ENCODE measurements around the gene ATP11A. TPM values are rescaled to one million over a fixed set of nuclear protein-coding genes. Genes with fewer than 3 reads are reported as not detected.

ATP11A gene
- total RNA-seq, 2 donors from 2014 or later, result 15.2 to 38.4 TPM

DNA sequence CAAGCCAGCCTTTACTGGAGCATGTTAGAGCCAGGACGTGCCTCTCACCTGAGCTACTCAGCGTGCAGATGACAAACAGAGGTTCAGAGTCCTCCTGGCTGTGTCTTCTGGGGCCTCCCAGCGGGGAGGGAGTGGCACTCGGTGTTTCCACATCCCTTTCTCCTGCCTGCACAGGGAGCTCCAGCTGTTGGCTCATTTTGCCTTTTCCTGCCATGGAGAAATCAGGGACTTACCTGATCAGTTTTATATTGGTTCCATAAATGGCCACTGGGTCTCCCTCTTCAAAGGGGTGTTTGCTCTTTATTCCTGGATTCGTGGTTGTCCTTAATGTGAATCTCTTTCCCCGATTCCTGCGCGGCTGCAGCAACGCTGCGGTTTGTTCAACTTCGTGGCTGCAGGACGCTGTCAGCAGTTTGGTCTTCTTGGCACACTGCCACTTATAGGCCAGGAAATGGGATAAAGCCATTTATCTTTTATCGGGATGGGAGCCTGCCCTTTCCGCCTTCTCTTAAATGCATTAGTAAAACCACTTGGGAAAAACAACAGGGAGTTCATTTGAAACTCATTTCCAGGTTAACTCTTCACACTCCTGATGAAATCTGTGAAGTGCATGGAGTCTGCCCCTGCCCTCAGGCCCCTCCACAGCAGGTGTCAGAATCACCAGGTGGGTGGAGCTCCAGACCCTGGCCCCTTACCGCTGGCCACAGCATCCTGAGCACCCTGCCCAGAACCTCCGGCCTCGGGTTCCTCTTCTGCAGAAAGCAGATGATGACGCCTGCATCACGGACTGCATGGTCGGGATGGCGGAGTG is 239.3 kb downstream of the ATP11A start:
- Histone ChIP-seq H3K4me3 (no peak overlapping the region), H3K9me3 (no peaks in the 10 kb centered on the region), H3K27ac (no peak overlapping the region), H3K36me3 (no peaks in the 10 kb centered on the region), H3K27me3 (replicated peaks; ENCODE audit: insufficient read depth) (no peaks in the 10 kb centered on the region), H3K4me1 (ENCODE audit: control insufficient read depth in 1 of 2, low read depth in 2 of 2) (peaks cover 2 to 9% of the 10 kb centered on the region in 2 donors)
- ATAC-seq (ENCODE audit: insufficient number of reproducible peaks, low FRiP score, low read depth), result no peak
- no peak for DNase-seq (ENCODE audit: low spot score)
- TF ChIP-seq CTCF (IDR thresholded peaks at IDR 0.05), result no peak

GRCh38 chr13:112929783-112930055 is 239.9 kb downstream of the ATP11A start:
- no peak for DNase-seq (ENCODE audit: low spot score)
- H3K27ac ChIP-seq, result no peak overlapping the region
- no peak overlapping the region for H3K4me3 ChIP-seq
- H3K27me3 ChIP-seq (replicated peaks; ENCODE audit: insufficient read depth), result no peaks in the 10 kb centered on the region
- H3K36me3 ChIP-seq, result no peaks in the 10 kb centered on the region
- TF ChIP-seq CTCF (IDR thresholded peaks at IDR 0.05), result no peak
- H3K9me3 ChIP-seq, result no peaks in the 10 kb centered on the region
- H3K4me1 ChIP-seq (ENCODE audit: control insufficient read depth in 1 of 2, low read depth in 2 of 2), result peaks cover 2 to 9% of the 10 kb centered on the region in 2 donors
- no peak for ATAC-seq (ENCODE audit: insufficient number of reproducible peaks, low FRiP score, low read depth)

GRCh38 chr13:112930192-112930591 is 240.4 kb downstream of the ATP11A start:
- Histone ChIP-seq H3K27ac (no peak overlapping the region), H3K9me3 (no peaks in the 10 kb centered on the region), H3K27me3 (replicated peaks; ENCODE audit: insufficient read depth) (no peaks in the 10 kb centered on the region), H3K36me3 (no peaks in the 10 kb centered on the region), H3K4me3 (no peak overlapping the region), H3K4me1 (ENCODE audit: control insufficient read depth in 1 of 2, low read depth in 2 of 2) (peaks cover 2 to 9% of the 10 kb centered on the region in 2 donors)
- no peak for ATAC-seq (ENCODE audit: insufficient number of reproducible peaks, low FRiP score, low read depth)
- no peak for DNase-seq (ENCODE audit: low spot score)
- TF ChIP-seq CTCF (IDR thresholded peaks at IDR 0.05), result no peak

GRCh38 chr13:112931028-112931934 is 241.4 kb downstream of the ATP11A start:
- Histone ChIP-seq H3K4me1 (ENCODE audit: control insufficient read depth in 1 of 2, low read depth in 2 of 2) (peaks cover 2 to 9% of the 10 kb centered on the region in 2 donors), H3K27ac (no peak overlapping the region), H3K36me3 (no peaks in the 10 kb centered on the region), H3K27me3 (replicated peaks; ENCODE audit: insufficient read depth) (no peaks in the 10 kb centered on the region), H3K4me3 (no peak overlapping the region), H3K9me3 (no peaks in the 10 kb centered on the region)
- DNase-seq (ENCODE audit: low spot score), result no peak
- ATAC-seq (ENCODE audit: insufficient number of reproducible peaks, low FRiP score, low read depth), result no peak
- TF ChIP-seq CTCF (IDR thresholded peaks at IDR 0.05), result peak; percentile 13

GRCh38 chr13:112932971-112933370 is 243.1 kb downstream of the ATP11A start:
- Histone ChIP-seq H3K9me3 (no peaks in the 10 kb centered on the region), H3K4me3 (no peak overlapping the region), H3K36me3 (no peaks in the 10 kb centered on the region), H3K4me1 (ENCODE audit: control insufficient read depth in 1 of 2, low read depth in 2 of 2) (peaks cover 2 to 9% of the 10 kb centered on the region in 2 donors), H3K27ac (no peak overlapping the region), H3K27me3 (replicated peaks; ENCODE audit: insufficient read depth) (no peaks in the 10 kb centered on the region)
- no peak for ATAC-seq (ENCODE audit: insufficient number of reproducible peaks, low FRiP score, low read depth)
- no peak for DNase-seq (ENCODE audit: low spot score)
- no peak for TF ChIP-seq CTCF (IDR thresholded peaks at IDR 0.05)

Measured in thoracic aorta (tissue), 2 donors.